ENCODE data around the gene WNT10A. TPM values are rescaled to one million over a fixed set of nuclear protein-coding genes. Genes with fewer than 3 reads are reported as not detected.
A peak's percentile ranks its signal among the peaks of the same experiment; 100 is the strongest.

The WNT10A gene
- total RNA-seq, 6 experiments from 2014 or later, result 0.31 TPM; not detected in 5

- ATAC-seq (no peak), DNase-seq (no peak)
- Histone ChIP-seq H3K4me3 (no peak overlapping the region), H3K4me1 (peaks cover 0 to 5% (median 0%) of the 10 kb centered on the region in 4 donors), H3K9me3 (no peaks in the 10 kb centered on the region), H3K36me3 (no peaks in the 10 kb centered on the region), H3K27me3 (peaks cover 0 to 28% of the 10 kb centered on the region in 2 donors), H3K27ac (no peak overlapping the region)
- WGBS (ENCODE audit: insufficient coverage, low coverage, low lambda C conversion rate, missing lambda C conversion rate), result 92% methylated on average over 2 of the region's 4 CpGs
- TF ChIP-seq POLR2A (IDR thresholded peaks at IDR 0.05), result no peak
- TF ChIP-seq, protein P1, sequence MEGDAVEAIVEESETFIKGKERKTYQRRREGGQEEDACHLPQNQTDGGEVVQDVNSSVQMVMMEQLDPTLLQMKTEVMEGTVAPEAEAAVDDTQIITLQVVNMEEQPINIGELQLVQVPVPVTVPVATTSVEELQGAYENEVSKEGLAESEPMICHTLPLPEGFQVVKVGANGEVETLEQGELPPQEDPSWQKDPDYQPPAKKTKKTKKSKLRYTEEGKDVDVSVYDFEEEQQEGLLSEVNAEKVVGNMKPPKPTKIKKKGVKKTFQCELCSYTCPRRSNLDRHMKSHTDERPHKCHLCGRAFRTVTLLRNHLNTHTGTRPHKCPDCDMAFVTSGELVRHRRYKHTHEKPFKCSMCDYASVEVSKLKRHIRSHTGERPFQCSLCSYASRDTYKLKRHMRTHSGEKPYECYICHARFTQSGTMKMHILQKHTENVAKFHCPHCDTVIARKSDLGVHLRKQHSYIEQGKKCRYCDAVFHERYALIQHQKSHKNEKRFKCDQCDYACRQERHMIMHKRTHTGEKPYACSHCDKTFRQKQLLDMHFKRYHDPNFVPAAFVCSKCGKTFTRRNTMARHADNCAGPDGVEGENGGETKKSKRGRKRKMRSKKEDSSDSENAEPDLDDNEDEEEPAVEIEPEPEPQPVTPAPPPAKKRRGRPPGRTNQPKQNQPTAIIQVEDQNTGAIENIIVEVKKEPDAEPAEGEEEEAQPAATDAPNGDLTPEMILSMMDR (IDR thresholded peaks at IDR 0.05), result no peak
- intact Hi-C loops (cut with DNase I), result no loop called here
These were observed 2.3 kb downstream of the WNT10A start for GRCh38 chr2:218882866-218883366.

GRCh38 chr2:218883491-218884490 is 3.1 kb downstream of the WNT10A start:
- 15% methylated on average over 21 of the region's 89 CpGs for WGBS (ENCODE audit: insufficient coverage, low coverage, low lambda C conversion rate, missing lambda C conversion rate)
- no peaks in the 10 kb centered on the region for H3K9me3 ChIP-seq
- H3K27me3 ChIP-seq, result peaks cover 0 to 27% of the 10 kb centered on the region in 2 donors
- TF ChIP-seq, protein P1 (IDR thresholded peaks at IDR 0.05), result no peak
- no peak for TF ChIP-seq POLR2A (IDR thresholded peaks at IDR 0.05)
- H3K4me3 ChIP-seq, result peak overlapping the region in 2 of 3 donors; percentile 18 to 20
- DNase-seq, result peak in 1 of 3 donors; percentile 39
- peak; percentile 45 to 68 (median 55) for ATAC-seq
- no peak overlapping the region for H3K27ac ChIP-seq
- intact Hi-C loops (cut with DNase I), result no loop called here
- H3K4me1 ChIP-seq, result peaks cover 0 to 5% (median 0%) of the 10 kb centered on the region in 4 donors
- H3K36me3 ChIP-seq, result no peaks in the 10 kb centered on the region

DNA sequence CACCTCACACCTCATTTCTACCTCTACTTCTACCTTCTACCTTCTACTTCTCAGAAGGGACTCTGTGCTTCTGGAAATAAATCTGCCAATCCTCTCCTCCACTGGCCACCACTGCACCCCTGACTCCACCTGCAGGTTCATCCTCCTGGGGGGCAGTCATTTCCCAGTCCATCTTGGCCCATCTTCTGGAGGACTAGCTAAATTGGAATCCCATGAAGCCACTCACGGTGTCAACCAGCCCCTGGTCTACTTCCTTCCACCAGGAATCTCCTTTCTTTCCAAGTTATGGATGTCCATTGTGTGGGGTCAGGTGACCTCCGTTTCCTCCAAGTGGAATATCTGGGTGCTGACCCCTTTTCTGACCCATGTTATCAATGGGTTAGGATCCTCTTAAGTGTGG is 3.9 kb downstream of the WNT10A start:
- H3K27ac ChIP-seq, result no peak overlapping the region
- H3K4me3 ChIP-seq, result no peak overlapping the region
- TF ChIP-seq, protein P1 (IDR thresholded peaks at IDR 0.05), result no peak
- no peak for TF ChIP-seq POLR2A (IDR thresholded peaks at IDR 0.05)
- WGBS (ENCODE audit: insufficient coverage, low coverage, low lambda C conversion rate, missing lambda C conversion rate), result 89% methylated on average over 1 of the region's 2 CpGs
- peaks cover 0 to 20% of the 10 kb centered on the region in 2 donors for H3K27me3 ChIP-seq
- no peaks in the 10 kb centered on the region for H3K9me3 ChIP-seq
- peaks cover 0 to 5% (median 0%) of the 10 kb centered on the region in 4 donors for H3K4me1 ChIP-seq
- no peaks in the 10 kb centered on the region for H3K36me3 ChIP-seq
- intact Hi-C loops (cut with DNase I), result no loop called here
- no peak for DNase-seq
- no peak for ATAC-seq

DNA sequence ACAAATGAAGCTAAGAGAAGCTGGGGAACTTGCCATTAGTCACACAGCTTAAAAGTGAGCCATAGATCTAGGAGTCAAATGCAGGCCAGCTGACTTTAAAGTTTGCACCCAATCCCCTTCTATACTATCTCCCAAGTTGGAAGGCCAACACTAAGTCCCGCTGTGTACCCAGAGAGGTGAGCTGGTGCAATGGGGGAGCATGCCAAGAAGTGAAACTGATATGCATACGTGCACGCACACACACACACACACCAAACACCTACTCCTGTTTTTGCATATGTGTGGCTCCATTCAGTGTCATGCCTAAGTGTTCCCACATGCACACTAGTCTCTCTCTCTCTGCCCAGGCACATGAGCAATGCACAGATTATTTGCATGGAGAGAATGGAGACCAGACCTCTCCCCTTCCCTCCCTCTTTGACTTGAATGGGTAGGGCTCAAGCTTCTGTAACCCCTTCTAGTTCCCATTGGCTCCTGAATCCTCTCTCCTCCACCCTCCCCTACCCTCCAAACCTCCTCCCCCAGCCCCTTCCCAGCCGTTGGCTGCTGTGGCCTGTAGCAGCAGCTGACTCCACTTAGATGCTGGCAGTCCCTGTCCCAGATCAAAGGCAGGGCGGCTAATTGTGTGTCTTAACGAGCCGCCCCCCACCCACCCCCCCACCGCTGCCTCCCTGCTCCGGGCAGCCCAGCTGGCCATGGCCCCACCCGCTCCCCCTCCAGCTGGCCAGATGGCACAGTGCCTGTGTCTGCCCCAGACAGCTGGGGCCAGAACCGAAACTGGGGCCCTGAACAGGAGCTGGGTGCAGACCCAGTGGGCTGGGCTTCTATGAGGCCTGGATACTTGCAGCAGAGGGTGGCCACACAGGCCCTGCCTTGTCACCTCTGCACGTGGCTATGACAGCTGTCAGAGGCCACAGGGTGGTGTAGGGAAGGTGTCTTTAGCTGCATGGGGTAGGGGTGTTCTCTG is 5.6 kb downstream of the WNT10A start:
- Histone ChIP-seq H3K9me3 (no peaks in the 10 kb centered on the region), H3K27me3 (peaks cover 0 to 13% of the 10 kb centered on the region in 2 donors), H3K4me3 (no peak overlapping the region), H3K36me3 (no peaks in the 10 kb centered on the region), H3K27ac (no peak overlapping the region), H3K4me1 (no peaks in the 10 kb centered on the region)
- DNase-seq (no peak), ATAC-seq (no peak)
- TF ChIP-seq, protein P1 (IDR thresholded peaks at IDR 0.05), result no peak
- intact Hi-C loops (cut with DNase I), result no loop called here
- WGBS (ENCODE audit: insufficient coverage, low coverage, low lambda C conversion rate, missing lambda C conversion rate), result 76% methylated on average over 3 of the region's 12 CpGs
